Uterus (tissue), 2 donors: ENCODE measurements around the gene GSC2.

Experiments used
- CTCF ChIP-seq, 4 experiments: fragments of 200-600 bp in 2 of 4; fragments of 450-650 bp in 2 of 4; sonication (generic) in 2 of 4; IDR thresholded peaks; one replicate each; pipeline ENCODE4 v1.5.1; 2016 to 2019; ENCODE audit warnings: antibody characterized with exemption in 4 of 4, mild to moderate bottlenecking in 2 of 4, moderate library complexity in 1 of 4
- POLR2A ChIP-seq, 2 donors: fragments of 450-650 bp; IDR thresholded peaks; one replicate each; pipeline ENCODE4 v1.6.1; 2016; ENCODE audit warnings: antibody characterized with exemption in 2 of 2, mild to moderate bottlenecking in 1 of 2, moderate library complexity in 1 of 2

GRCh38 chr22:19114984-19115552 lies 35.0 kb downstream of the GSC2 start:
- TF ChIP-seq CTCF (IDR thresholded peaks at IDR 0.05): no peak
- TF ChIP-seq POLR2A (IDR thresholded peaks at IDR 0.05): no peak
